Measurements from ENCODE around the gene MTFMT. TPM values are rescaled to one million over a fixed set of nuclear protein-coding genes. Genes with fewer than 3 reads are reported as not detected.
A peak's percentile ranks its signal among the peaks of the same experiment; 100 is the strongest.
"Not testable (repeated sequence)": the region's sequence is repeated elsewhere in the genome, so short reads cannot be mapped to it uniquely, and the experiment has no call there.

MTFMT gene
- total and polyA plus RNA-seq, 12 donors = 5.2 to 42.8 (median 16.5) TPM

GRCh38 chr15:65076486-65077290 lies 47.2 kb upstream of the MTFMT start, which contains the start of gene KBTBD13:
Gene KBTBD13 (plus strand): TSS chr15:65076746. CDS start chr15:65076816, 70 bp downstream.
- 59 to 93% (median 73%) methylated on average over 3 to 73 of the region's 73 CpGs for WGBS, 4 donors
- Histone ChIP-seq H3K9me3 (replicated peaks in 1 of 3) (no peaks in the 10 kb centered on the region), H3K27ac (no peak within 1 kb of the TSS), H3K4me1 (replicated peaks in 1 of 2) (peaks cover 0 to under 1% of the 10 kb centered on the region in 2 donors), H3K27me3 (peaks cover 18% of the 10 kb centered on the region), H3K36me3 (replicated peaks in 1 of 2) (no peaks in the 10 kb centered on the region), H3K4me3 (no peak within 1 kb of the TSS)
- intact Hi-C loops (cut with DNase I) = no loop called here
- DNase-seq = no peak
- TF ChIP-seq CTCF (IDR thresholded peaks at IDR 0.05) (no peak), POLR2A (IDR thresholded peaks at IDR 0.05) (no peak)

DNA sequence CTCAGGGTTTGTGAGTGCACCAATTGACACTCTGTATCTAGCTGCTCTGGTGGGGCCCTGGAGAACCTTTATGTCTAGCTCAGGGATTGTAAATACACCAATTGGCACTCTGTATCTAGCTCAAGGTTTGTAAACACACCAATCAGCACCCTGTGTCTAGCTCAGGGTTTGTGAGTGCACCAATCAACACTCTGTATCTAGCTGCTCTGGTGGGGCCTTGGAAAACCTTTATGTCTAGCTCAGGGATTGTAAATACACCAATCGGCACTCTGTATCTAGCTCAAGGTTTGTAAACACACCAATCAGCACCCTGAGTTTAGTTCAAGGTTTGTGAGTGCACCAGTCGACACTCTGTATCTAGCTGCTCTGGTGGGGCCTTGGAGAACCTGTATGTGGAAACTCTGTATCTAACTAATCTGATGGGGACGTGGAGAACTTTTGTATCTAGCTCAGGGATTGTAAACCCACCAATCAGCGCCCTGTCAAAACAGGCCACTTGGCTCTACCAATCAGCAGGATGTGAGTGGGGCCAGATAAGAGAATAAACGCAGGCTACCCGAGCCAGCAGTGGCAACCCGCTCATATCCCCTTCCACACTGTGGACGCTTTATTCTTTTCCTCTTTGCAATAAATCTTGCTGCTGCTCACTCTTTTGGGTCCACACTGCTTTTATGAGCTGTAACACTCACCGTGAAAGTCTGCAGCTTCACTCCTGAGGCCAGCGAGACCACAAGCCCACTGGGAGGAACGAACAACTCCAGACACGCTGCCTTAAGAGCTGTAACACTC lies 46.4 kb upstream of the MTFMT start:
- H3K4me1 ChIP-seq (replicated peaks in 1 of 2); H3K27ac ChIP-seq; intact Hi-C loops (cut with DNase I); H3K36me3 ChIP-seq (replicated peaks in 1 of 2); H3K4me3 ChIP-seq; DNase-seq; H3K9me3 ChIP-seq (replicated peaks in 1 of 3): not testable (repeated sequence)
- 59 to 75% (median 74%) methylated on average over 11 to 12 of the region's 12 CpGs for WGBS, 4 donors
- peaks cover 18% of the 10 kb centered on the region for H3K27me3 ChIP-seq

GRCh38 chr15:65074946-65075345 lies 45.5 kb upstream of the MTFMT start:
- DNase-seq; intact Hi-C loops (cut with DNase I); H3K4me3 ChIP-seq; H3K9me3 ChIP-seq (replicated peaks in 1 of 3); H3K27ac ChIP-seq; H3K36me3 ChIP-seq (replicated peaks in 1 of 2): not testable (repeated sequence)
- H3K27me3 ChIP-seq = peaks cover 18% of the 10 kb centered on the region
- WGBS, 4 donors = 88 to 100% (median 94%) methylated on average over 5 to 16 of the region's 22 CpGs; no CpG with 5 or more reads in 1 of the 4 donors
- peaks cover 0 to 14% of the 10 kb centered on the region in 2 donors for H3K4me1 ChIP-seq (replicated peaks in 1 of 2)

- 84 to 96% (median 90%) methylated on average over 3 of the region's 3 CpGs for WGBS, 4 donors
- intact Hi-C loops (cut with DNase I) = no loop called here
- no peak for DNase-seq
- TF ChIP-seq CTCF (IDR thresholded peaks at IDR 0.05) (no peak), POLR2A (IDR thresholded peaks at IDR 0.05) (no peak)
- Histone ChIP-seq H3K36me3 (replicated peaks in 1 of 2) (no peaks in the 10 kb centered on the region), H3K4me1 (replicated peaks in 1 of 2) (peaks cover 0 to 14% of the 10 kb centered on the region in 2 donors), H3K9me3 (replicated peaks in 1 of 3) (no peaks in the 10 kb centered on the region), H3K4me3 (no peak overlapping the region), H3K27ac (peak overlapping the region in 1 of 5 donors; percentile 3), H3K27me3 (peaks cover 17% of the 10 kb centered on the region)
Measured at GRCh38 chr15:65072617-65073016, 43.2 kb upstream of the MTFMT start.

GRCh38 chr15:65072027-65072426 lies 42.6 kb upstream of the MTFMT start:
- Histone ChIP-seq H3K27me3 (peaks cover 17% of the 10 kb centered on the region), H3K27ac (peak overlapping the region in 1 of 5 donors; percentile 3), H3K4me3 (no peak overlapping the region), H3K9me3 (replicated peaks in 1 of 3) (no peaks in the 10 kb centered on the region), H3K4me1 (replicated peaks in 1 of 2) (peaks cover 0 to 14% of the 10 kb centered on the region in 2 donors), H3K36me3 (replicated peaks in 1 of 2) (no peaks in the 10 kb centered on the region)
- intact Hi-C loops (cut with DNase I) = no loop called here
- DNase-seq = peak in 6 of 7 donors; percentile 59 to 78 (median 71)
- TF ChIP-seq CTCF (IDR thresholded peaks at IDR 0.05) (no peak), POLR2A (IDR thresholded peaks at IDR 0.05) (no peak)
- 50 to 83% (median 55%) methylated on average over 1 of the region's 1 CpG for WGBS, 4 donors

Measured in adrenal gland (tissue), 12 donors.